Activated T-cell treated with anti-CD3 and anti-CD28 coated beads, Interleukin-2, amount 50 U/mL, for 48 hours (primary cell): ENCODE results near the gene MYO1B.

Experiments used
- DNase-seq, 2 experiments: peaks; one replicate each; pipeline ENCODE4 v3.0.0-alpha.2; 2020

MYO1B gene

DNA sequence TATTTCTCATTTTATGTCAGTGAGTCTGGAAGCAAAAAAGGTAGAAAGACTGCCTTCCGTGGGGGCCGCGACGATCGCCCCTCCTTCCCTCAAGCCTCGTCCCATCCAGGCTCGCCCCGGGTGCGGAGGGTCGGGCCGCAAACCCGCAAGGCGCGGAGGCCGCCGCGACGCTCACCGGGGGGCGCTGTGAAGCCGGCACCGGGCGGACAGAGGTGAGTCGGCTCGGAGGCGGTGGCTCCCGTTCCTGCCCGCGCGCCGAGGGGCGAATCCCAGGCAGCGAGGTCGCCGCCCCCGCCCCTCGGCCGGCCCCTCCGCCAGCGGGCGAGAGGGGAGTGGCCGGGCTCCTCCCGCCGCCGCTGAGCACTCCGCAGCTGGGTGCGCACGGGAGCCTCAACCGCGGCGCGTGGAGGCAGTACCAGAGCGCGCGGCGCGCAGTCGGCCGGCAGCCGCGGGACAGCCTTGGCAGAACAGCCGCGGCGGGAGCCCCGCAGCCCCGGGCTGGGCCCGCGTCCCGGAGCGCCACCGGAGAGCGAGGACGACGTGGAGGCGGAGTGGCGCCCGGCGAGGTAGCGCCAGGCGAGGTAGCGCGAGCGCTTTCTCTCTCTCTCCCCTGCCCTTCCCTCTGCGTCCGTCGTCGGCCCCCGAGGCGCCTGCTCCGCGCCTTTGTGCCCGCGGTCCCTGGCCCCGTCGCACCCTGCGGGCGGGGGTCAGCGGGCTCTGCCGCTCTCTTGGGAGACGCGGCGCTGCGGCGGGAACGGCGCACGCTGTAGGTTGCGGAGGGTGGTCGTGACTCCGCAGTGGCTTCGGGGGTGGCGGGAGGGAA, at the start of gene MYO1B:
Gene MYO1B (plus strand): TSS at position 359 of the 823 bp plus-strand sequence. CDS start 31,492 bp downstream, outside the sequence.
- peak; percentile 71 to 80 for DNase-seq

DNA sequence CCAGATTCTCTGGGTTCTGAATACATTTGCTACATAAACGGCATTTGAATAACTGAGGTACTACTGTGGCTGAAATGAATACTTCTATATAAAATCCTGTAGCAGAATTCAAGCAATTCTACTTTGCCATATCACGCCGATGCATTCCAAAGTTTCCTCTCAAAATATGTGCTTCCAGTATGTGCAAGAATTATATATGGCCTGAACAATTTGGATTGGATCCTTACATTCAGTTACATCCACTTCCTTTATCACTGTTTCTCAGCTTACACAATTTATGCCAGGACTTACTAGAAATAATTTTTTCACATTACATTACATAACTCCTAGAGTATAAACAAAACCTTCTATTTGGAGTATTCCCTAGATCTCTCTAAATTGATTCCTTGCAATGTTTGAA, 48.1 kb upstream of the MYO1B start:
- DNase-seq, result no peak

DNA sequence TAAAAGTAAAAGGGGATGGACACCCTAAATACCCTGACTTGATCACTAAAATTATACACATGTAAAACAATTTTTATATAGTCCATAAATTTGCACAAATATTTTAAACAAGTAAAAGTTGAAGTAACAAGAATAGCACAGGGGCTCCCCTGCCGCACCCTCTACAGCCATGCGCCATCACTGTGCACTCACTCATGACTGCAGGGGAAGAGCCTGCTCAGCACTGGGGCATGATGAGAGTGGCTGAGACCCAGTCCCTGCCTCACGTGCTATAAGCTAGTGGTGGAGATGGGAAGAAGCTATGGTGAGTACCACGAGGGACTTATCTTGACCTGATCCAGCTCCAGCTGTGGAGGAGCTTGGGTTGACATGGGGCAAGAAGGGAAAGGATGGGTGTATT, 46.9 kb upstream of the MYO1B start:
- DNase-seq, result no peak

DNA sequence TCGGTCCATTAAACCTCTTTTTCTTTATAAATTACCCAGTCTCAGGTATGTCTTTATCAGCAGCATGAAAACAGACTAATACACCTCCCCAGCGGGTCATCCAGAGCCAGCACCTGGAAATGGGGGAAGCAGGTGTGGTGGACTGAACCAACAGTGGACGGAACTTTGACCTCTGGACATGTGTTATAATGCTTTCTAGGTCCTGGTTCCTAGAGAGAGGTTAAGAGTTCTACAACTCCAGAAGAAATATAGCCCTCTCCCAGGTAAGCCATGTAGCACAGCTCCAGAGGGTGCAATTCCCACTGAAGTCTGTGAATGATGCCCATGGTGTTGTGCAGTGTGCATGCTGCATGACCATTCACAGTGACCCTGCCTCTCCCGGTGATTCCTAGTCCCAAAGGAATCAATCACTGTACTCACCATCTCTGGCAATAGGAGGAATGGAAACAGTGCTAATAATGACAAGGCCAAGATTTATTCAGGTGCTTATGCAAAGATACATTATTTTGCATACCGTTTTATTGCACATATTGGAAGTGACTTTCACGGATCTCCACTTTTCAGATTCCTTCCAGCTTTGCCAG, 45.2 kb upstream of the MYO1B start:
- no peak for DNase-seq

DNA sequence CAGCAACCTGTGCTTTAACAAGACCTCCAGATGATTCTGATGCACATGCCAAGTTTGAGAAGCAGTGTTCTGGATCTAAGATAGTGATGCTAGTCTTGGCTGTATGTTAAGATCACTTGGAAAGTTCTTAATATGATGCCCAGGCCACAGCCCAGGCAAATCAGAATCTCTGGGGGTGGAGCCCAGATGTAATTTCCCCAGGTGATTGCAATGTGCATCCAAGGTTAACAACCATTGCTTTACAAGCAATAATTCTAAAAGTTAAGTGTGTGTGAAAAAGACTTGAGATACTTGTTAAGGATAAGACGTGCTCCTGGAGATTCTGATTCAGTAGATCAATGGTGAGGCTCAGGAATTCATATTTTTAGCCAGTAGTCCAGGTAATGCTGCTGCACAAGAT, 44.3 kb upstream of the MYO1B start:
- DNase-seq, result no peak

DNA sequence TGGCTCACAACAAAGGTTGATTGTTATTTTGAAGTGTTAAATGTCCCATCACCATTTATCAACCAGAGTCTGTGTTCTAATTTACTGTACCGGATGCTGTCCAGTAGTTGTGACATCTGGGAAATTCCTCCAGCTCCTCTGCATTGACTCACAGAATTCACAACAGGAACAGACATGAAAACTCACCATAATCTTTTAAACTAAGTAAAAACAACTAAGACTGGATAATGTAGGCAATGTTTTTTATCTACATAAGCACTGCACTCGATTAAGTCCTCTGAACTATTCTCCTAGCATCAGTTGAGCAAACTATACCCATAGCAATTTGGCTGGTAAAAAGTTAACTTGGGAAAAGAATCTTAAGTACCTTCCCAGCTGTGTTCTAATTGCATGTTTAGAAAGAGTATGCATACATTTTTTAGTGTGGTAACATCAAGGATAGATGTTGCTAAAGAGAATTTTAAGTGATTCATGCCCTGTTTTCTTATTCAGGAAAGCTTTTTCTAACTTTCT, 42.9 kb upstream of the MYO1B start:
- DNase-seq, result no peak

DNA sequence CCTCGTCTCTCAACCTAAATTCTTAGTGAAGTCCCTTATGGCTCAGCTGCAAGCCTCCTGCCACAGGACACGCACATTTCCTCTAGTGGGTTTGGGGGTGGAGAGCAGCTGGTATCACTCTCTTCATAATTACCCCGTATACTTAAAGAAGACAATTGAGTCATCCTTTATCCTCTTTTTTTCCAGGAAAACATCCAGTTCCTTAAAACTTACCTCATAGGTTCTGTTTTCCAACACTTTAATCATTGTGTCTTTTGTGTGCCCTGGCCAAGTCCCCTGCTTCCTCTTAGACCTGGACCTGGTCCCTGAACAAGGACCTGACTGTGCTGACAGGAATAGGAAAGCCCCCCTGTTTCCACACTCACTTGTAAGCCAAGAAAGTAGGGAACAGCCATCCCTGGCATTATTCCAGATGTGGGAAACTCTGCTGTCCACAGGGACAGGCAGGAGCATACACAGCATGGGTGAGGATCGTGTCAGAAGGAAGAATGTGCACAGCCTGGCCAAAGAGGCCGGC, 42.3 kb upstream of the MYO1B start:
- DNase-seq, result no peak

DNA sequence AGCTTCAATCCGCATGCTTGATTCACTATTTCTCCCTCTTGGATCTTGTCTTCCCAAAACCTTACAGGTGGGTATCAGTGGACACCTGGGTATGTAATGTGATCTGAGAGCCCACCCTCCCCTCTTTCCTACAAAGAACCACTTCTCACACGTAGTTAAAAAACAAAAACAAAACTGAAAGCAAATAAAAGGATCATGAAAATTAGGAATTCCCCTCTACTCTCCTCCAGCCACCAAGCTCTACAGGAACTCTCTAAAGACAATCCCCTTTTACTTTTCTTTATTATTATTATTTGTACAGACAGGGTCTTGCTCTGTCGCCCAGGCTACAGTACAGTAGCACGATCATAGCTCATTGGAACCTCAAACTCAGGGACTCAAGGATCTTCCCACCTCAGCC, 40.8 kb upstream of the MYO1B start:
- no peak for DNase-seq

DNA sequence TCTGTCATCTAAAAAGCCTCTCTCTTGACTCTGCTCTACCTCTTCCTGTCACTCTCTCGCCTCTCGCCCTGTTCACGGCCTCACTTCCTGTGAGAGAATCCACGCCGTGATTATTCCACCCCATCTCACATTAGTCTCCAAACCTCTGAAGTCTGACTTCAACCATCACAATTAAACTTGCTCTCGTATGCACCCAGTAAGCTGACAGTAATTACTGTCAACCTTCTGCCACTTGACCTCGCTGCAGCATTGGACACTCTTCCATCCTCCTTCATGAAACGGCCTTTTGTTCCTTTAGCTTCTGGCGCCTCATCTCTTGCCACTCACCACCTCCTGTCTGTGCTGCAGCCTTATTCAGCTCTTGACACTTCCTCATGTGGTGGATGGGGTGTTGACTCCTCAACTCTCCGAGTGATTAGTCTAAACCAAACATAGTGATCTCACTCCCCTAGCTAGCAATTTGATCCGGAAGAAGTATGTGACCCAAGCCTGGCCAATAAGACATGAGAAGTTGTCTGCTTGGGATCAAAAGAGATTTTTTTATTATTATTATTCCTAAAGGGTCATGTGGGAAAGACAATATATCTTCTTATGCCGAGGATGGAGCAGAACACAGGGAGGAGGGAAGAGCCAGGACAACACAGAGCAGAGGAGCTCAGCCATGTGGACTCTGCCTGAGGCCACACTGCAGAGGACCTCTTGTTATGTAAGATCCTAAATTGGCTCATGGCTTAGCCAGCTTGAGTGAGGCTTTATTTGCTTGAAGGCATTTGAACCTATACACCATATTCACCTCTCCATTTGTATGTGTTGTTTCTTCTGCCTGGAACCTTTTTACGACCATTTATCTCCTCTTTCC, 38.4 kb upstream of the MYO1B start:
- peak; percentile 45 to 46 for DNase-seq

DNA sequence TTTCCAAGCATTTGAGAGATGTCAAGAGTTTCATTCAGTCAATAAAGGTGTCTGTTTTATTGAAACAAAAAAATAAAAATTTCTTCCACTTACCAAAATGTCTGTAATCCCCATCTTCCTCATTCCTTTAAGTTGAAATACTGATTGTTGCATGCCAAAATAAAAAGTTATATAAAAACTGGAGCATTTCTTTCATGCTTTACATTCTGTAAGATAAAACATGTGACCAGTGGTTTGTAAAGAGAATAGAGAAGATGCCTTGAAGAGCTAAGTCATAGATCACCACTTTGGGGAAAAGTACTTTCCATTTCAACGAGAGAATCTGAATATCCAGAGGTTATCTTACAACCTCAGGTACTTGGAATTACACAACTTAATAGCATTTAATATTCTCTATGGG, 35.9 kb upstream of the MYO1B start:
- no peak for DNase-seq

DNA sequence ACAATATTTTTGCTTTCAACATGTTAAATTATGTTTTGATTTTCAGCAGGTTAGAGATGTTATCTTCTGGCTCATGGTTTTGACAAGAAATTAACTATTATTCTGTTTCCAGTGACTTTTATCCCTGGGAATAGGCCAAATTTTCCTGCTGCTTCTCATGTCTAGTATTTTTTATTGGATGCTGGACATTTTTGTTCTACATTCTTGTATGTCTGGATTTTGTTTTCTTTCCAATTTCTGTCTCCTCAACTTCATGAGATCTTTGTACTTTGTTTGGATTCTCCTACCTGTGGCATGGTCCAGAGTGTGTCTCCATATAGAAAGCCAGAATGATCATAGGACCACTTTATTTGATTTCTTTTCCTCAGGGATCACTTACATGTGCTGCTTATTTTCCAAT, 33.1 kb upstream of the MYO1B start:
- no peak for DNase-seq

DNA sequence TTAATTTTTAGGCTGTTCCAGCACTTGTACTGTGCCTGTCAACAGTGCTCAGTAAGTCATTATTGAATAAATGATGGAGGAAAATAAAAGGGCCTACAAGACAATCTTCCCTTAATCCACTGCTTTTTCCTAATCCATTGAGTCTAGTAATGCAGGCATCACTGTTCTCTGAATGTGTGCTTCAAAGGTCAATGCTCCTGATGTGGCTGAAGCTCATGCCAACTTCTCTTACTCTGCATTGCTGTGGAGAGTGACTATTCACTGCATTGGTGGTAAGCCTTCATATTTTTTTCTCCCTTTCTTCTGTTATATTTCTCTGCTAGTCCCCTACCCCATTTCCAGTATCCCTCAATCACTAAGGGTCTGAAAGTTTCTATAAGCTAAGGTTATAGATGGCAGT, 31.9 kb upstream of the MYO1B start:
- DNase-seq, result no peak

DNA sequence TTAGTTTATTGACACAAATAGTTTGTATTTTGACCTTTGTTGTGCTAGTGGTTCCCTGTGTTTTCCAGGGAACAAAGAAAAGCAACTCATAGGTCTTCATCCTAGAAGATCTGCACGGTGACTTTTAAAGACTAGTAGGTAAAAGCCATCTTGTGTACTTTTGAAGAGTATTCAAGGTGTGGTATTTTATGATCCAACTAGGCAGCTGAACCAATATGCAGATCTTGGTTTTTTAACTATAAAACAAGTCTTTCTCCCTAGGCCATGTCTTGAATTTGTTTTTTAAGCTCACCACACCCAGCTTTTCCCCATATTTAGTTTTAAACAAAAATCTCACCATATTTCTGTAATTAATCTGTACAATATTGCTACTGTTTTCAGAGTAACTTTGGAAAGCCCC, 30.0 kb upstream of the MYO1B start:
- no peak for DNase-seq

DNA sequence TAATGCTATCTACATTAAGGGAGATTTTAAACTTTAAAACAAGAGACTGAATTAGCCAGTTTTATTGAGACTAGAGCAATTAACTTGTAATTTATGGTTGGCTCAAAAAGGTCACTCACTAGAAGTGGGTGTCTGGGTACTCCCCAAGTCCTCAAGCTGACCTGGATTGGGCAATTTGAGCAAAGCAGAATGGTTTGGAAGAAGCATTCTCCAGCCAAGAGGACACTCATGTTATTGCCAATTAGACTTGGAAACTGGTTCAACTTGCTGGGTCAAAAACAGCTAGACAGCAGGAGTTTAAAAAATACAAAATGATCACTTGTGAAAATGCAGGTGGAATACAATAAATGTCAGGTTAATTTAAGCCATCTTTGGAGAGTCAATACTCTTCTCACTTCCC, 29.5 kb upstream of the MYO1B start:
- DNase-seq, result no peak

DNA sequence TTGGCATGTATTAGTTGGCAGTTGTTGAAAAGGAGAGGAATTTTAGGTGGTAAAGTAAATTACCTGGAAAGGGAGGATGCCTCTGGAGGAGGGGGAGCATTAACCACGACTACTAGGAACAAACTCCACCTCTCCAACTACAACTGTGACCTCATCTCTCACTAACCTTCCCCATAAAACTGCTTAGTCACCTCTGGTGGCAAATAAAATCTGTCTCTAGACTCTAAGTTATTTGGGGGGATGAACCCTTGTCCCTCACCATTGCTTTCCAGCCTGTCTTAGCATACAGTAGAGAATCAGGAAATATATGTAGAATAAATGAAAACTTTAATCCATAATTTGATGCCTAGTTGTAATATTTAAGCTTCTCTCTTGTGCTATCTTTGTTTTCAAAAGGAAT, 27.6 kb upstream of the MYO1B start:
- DNase-seq, result no peak

DNA sequence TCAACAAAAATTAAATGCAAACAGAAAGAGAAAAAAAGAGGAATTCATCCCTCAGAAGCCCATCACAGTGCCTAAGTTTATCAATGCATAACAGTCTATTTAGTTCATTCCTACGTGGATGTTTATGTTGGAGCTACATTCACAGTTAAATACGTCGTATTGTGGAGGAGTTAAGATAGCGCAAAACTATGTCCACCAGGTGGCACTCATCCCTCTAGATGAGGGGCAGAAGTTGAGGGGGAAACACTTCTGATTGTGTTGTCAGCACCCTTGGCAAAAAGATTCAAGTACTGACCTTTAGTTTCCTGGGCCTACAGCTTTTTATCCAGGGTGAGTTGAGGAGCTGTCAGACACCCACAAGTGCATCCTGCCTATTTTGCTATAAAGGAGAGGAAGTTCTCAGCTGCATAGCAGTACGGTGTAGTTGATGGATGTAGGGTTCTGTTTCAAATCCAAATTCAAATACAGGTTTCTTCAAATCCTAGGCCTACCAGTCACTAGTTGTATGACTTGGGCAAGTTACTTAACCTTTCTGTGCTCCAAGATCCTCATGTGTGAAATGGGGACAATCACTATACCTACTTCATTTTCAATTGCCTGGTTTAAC, 26.8 kb upstream of the MYO1B start:
- DNase-seq, result peak; percentile 63 to 70

DNA sequence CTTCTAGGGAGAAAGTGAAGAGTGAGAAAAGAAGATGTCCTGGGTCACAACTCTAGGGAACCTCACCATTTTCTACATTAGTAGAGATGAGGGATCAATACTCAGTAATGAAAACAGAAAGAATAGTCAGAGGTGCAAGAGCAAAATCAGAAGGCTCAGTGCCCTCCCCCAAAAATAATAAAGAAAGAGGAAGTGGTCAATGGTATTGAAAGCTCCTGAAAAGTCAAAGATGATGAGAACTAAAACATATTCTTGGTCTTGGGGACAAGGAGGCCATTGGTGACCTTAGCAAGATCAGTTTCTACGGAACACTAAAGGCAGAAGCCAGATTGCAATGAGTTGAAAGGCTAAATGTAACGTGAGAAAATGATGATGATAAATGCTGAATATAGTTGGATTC, 24.5 kb upstream of the MYO1B start:
- no peak for DNase-seq

DNA sequence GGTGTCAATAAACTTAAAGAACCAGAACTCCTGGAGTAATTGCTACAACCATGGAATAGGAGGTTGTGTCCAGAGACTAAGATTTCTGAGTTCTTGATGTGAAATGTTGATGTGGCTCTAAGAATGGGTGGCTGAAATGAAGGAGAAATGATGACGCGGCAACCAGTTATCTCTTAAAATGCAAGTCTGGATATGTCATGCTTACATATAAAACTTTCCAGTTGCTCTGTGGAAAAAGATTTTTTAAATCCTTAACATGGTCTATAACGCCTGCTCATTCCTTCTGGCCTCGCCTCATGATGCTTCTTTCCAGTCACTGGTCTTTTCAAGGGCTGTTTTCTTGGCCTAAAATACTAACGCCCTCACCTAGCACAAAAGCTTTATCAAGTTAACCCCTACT, 23.5 kb upstream of the MYO1B start:
- DNase-seq, result no peak

DNA sequence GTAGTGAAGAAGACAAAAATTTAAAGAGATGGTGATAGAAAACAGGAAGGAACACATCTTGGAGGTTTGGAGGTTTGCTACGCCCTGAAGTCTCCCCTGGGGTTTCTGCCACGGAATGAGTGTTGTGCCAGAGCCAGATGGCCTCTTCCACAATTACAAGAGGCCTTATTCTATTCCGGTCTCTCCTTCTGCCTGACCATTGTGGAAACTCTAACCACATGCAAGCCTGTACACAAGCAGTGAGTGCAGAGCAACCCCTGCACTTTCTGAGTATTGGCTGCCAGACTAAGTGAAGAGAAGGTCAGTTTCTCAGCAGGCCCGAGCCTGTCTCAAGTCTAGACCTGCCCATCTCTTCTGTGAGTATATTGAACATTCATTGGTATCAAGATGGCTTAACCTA, 22.7 kb upstream of the MYO1B start:
- DNase-seq, result no peak

DNA sequence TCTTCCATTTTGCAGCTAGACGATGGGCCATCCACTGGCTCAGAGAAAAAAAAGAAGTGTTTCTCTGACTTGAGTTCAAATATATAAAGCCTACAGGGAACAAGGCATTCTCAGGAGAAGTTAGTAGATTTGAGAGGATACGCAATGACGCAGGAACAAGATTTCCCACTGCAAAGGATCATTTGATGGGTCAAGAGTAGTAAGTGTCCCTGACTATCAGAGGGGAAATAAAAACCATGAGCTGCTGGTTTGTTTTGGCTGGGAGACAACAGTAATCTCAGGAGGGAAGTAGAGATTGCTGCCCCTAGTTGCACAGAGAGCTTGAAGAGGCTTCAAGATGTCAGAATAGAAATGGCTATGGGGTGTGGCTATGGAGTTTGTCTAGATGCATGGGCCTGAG, 22.3 kb upstream of the MYO1B start:
- no peak for DNase-seq

DNA sequence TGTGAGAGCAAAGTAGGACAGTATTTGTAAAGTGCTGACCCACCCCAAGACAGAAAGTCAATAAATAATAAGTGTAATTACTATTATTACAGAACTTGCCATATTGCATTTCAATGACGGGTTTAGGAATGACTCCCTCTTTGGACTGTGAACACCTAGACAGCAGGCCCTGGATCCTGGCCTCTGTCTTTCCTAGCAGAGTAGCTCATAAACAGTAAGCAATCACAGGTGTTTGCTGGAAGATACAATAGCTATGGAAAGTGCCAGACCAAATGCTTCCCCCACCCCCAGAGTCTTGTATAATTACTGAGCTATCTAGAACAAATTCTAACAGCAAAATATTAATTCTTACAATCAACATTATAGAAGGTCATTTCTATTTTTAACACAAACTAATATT, 20.1 kb upstream of the MYO1B start:
- no peak for DNase-seq

DNA sequence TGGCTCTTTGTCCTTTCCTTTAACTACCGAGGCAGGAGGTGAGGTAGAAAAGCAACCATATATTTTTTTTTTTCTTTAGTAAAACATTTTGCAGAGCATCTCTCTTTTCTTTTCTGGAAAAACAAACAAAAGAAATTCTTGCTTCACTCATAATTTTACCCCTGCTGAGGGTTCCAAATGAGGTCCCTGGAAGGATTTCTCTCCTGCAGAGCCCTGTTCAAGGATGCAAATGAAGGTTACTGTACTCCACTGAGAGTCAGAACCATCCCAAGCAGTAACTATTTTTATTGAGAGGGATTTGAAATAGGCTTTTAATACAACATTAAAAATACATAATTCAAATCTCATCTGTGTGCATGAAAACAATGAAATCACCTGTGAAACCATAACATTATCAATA, 19.5 kb upstream of the MYO1B start:
- DNase-seq, result no peak

DNA sequence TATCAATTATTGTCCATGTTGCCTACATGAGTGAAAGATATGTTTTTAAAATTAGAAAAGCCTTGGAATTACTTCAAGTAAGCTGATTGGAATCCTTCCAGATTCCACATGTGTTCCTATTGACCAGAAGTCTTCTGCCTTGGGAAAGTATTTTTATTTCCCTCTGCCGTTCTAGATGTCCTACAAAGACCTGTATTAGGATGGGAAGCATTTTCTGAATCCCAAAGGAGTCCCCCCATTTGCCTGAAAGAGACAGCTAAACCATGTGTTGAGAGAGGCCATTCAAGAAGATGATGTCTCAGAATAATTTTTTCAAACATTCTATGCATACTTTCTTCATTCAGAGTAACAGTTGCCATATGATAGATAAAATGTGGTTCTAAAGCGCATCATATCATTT, 19.0 kb upstream of the MYO1B start:
- no peak for DNase-seq
